ELF-1 (cell line): ENCODE measurements around the gene ZNF45.
"Not testable (repeated sequence)": the region's sequence is repeated elsewhere in the genome, so short reads cannot be mapped to it uniquely, and the experiment has no call there.

Experiments used
- DNase-seq: peaks from one replicate; pipeline ENCODE4 v3.0.0-alpha.2; 2016; ENCODE audit warnings: low read depth, low spot score

Gene ZNF45

DNA sequence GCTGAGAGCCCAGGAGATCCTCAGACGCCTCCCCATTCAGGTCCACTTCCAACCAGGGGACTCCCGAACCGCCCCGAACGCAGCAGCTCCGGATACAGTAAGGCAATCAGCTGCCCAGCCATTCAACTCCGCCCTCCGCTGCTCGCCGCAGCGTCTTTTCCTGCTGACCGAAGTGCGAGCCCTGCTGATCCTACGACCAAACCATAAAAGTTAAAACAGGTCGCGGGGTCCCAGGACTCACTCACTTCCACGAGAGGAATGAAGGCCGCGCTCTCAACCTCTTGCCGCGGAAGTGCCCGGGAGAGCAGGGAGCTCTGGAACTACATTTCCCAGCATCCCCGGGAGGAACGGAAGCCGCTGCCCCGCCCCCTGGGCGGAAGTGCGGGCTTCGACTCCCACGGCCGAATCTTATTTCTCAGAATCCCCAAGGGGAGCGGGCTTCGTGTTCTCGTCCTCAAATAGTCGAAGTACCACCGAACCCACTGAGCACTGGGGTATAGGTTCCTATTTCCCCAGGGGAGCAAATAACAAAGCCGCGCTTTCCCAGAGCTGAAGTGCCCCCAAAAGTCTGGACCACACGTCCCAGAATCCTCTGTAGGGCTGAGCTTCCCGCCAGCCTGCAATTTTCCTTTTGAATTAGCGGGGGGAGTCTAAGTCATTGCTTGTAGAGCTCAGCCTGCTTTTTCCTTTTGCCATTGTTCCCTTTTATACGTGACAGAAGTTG, at the start of gene ZNF45:
ZNF45 (minus strand) TSS at position 298 of the 724 bp plus-strand sequence. CDS start 13,097 bp downstream, outside the sequence.
- DNase-seq = peak; percentile 92

DNA sequence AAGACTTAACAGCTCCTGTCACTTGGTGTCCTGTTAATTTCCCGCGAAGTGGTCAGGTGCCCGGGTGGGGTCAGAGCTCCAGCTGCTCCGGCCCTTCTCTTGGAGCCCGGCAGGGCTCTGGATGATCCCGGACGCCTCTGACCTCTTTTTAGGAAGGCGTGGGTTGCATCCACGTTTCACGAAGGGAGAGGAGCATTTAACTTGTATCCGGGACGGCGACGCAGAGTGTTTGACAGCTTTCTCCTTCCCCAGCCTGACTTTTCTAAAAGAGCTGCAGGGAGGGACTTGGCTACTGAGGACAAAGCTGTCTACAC, 49.6 kb upstream of the ZNF45 start:
- DNase-seq = peak; percentile 24

DNA sequence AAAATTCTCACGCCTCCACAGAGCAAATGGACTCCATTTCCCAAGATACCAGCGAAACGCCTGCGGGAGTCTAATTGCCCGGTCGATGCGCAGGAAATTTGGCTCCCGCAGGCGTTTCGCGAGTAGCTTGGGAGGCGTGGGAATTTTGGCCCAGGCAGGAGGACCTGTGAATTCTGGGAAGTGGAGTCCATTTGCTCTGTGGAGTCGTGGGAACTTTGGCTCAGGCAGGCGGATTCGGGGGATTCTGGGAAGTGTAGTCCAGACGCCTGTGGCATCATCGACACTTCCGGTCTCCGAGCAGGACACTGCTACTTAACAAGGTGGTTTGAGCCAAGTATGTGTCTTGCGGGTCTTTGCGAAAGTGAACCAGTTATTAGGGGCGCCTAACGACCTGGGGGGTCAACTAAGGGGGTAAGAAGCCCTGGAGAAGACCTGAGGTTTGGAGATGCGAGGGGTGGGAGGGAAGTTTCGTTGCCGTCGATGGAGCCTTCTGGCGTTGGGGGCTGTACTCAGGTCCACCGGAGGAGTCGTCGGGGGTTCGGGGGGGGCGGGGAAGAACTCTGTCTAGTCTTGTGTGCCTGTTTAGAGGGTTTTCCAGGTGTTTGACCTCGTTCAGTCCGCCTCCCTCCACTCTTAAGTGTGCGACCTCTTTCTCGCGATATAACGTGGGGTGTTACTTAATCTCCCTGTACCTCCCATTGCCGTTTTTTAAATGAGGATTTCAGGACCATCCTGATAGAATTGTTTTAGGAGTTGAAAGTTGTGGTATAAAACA, 49.0 kb upstream of the ZNF45 start, which contains the start of gene ZNF155:
ZNF155 (plus strand) TSS at position 277 of the 775 bp plus-strand sequence. CDS start 4,356 bp downstream, outside the sequence.
- DNase-seq = peak; percentile 97

GRCh38 chr19:43983544-43983911, 48.4 kb upstream of the ZNF45 start:
- no peak for DNase-seq

GRCh38 chr19:43976732-43977131, 41.6 kb upstream of the ZNF45 start:
- no peak for DNase-seq

DNA sequence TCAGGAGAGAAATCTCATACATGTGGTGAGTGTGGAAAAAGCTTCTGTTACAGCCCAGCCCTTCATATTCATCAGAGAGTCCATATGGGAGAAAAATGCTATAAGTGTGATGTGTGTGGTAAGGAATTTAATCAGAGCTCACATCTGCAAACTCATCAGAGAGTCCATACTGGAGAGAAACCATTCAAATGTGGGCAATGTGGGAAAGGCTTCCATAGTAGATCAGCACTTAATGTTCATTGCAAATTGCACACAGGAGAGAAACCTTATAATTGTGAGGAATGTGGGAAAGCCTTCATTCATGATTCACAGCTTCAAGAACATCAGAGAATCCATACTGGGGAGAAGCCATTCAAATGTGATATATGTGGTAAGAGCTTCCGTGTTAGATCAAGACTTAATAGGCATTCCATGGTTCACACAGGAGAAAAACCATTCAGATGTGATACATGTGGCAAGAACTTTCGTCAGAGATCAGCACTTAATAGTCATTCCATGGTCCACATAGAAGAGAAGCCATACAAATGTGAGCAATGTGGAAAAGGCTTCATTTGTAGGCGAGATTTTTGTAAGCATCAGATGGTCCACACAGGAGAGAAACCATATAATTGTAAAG, 31.1 kb upstream of the ZNF45 start:
- DNase-seq = no peak

DNA sequence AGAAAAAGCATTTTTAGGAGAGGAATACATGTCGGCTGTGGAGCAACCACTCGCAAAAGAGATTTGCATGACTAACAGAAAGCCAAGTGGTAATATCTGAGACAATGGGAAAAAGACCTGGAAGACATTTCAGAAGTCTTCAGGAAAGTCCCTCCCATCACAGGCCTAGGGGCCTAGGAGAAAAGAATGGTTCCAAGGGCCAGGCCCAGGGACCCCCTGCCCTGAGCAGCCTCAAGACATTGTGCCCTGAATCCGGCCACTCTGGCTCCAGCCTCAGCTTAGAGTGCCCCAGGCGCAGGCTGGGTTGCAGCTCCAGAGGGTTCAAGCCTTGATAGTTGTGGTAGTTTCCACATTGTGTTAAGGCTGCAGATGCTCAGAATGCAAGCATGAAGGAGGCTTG, 25.3 kb upstream of the ZNF45 start:
- no peak for DNase-seq

- DNase-seq = no peak
Observed at GRCh38 chr19:43957891-43958290, 22.8 kb upstream of the ZNF45 start.

DNA sequence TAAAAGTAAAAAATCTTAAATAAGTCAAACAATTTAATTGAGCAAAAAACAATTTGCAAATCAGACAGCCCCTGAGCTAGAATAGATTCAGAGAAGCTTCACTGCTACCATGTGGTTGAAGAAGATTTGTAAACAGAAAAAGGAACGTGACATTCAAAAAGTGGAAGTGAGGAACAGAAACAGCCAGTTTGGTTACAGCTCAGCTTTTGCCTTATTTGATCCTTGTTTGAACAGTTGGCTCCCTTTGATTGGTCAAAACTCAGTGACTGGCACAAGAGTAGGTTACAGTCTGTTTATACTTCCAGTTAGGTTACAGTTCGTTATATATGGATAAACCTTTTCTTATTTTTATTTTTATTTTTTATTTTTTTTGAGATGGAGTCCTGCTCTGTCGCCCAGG, 21.7 kb upstream of the ZNF45 start:
- no peak for DNase-seq

- peak; percentile 96 for DNase-seq
Observed at GRCh38 chr19:43950834-43951645, 16.0 kb upstream of the ZNF45 start, which contains the start of gene ZNF221. Gene ZNF221 (plus strand): TSS chr19:43951228. CDS start chr19:43962727, 11,499 bp downstream.

GRCh38 chr19:43949803-43950202, 14.7 kb upstream of the ZNF45 start:
- not testable (repeated sequence) for DNase-seq

GRCh38 chr19:43947412-43947811, 12.3 kb upstream of the ZNF45 start:
- DNase-seq = not testable (repeated sequence)

GRCh38 chr19:43941209-43941608, 6.1 kb upstream of the ZNF45 start:
- no peak for DNase-seq

- DNase-seq = no peak
Observed at GRCh38 chr19:43940719-43941118, 5.6 kb upstream of the ZNF45 start.

GRCh38 chr19:43939557-43940260, 4.6 kb upstream of the ZNF45 start:
- no peak for DNase-seq

DNA sequence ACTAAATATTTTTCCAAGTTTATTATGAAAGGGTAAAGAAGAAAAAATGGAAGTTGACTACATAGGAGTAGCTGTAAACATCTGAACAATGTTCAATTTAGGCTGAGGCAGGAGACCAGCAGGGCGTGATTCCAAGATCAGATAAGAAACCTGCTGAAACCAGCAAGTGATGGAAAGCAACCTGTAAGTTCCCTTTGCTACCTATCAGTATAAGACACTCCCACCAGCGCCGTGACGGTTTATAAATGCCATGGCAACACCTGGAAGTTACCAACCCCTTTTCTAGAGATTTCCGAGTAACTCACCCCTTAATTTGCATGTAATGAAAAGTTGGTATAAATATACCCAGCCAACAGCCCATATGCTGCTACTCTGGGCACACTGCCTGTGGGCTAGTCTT, 1.1 kb upstream of the ZNF45 start:
- DNase-seq = no peak

DNA sequence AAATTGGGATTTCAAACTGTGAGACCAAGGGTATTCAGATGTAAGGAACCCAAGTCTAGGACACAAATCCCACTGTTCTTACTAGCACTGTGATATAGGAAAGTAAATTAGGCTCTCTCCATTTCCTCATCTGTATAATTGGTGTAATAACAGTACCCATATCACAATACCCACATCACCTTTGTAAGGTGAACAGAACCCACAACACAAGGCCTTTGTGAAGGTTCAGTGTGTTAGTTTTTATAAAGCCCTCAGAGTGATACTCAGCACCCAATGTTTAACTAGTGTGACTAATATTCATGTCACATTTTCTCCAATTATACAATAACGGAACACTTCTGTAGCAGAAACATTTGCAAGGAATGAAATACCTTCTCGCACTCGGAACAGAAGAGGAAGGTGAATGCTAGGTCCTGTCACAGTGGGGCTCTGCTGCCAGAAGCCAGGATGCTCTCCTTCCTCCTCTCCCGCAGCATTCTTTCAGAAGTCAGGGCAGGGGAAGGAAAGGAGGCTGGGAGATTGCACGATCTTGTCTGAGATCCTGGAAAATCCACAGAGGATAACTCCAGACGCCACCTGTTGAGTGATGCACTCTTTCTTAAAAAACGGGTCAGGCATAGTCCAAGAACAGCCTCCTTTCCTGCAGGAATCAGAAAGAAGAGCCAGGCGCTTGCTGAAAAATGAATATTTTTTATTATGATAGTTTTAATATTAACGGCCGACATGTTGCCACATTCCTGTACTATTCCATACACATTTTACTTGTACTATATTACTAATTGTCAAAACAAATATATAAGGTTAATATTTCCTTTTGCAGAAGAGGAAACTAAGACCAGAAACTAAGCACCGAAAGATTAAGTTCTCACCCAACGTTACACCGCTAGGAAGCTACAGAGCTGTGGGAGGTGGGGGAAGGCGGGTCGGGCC, 762 bp downstream of the ZNF45 start:
- no peak for DNase-seq

DNA sequence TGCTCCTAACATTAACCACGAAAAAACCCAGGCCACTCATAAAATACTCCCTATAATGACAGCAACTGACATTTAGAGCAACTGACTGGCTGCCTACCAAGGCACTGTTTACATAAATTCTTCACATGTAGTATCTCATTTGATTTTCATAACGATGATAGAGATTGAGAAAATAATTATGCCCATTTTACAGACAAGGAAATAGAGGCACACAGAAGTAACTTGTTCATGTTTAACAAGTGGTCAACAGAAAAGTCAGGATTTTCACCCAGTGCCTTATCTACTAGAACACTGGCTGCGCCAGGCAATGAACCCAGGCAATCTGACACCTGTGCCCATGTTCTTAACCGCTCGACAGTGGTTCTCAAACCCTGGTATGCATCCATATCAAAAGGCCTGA, 6.3 kb downstream of the ZNF45 start:
- no peak for DNase-seq

- DNase-seq = no peak
Observed at GRCh38 chr19:43923875-43924274, 11.2 kb downstream of the ZNF45 start.

DNA sequence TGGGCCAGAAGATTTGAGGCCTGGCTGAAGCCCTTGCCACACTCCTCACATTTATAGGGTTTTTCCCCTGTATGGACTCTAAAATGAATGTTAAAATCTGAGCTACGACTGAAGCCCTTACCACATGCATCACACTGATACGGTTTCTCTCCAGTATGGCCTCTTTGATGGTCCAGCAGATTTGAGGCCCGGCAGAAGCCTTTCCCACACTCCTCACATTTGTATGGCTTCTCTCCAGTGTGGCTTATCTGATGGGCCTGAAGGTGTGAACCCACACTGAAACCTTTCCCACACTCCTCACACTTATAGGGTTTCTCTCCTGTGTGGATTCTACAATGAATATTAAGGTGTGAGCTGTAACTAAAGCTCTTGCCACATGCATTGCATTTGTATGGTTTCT, 21.0 kb downstream of the ZNF45 start:
- DNase-seq = no peak
